ENCODE data around the gene GASK1A. TPM values are rescaled to one million over a fixed set of nuclear protein-coding genes. Genes with fewer than 3 reads are reported as not detected.

The GASK1A gene
- total and polyA plus RNA-seq, 2 of the 8 experiments (the other 6 are each of a cell fraction or from before 2014, with no cell fraction given): 4.7 to 7.9 TPM

GRCh38 chr3:43074482-43074881 lies 95.4 kb downstream of the GASK1A start:
- FAIRE-seq: no peak

More at GRCh38 chr3:43074482-43074881, 95.4 kb downstream of the GASK1A start:
- H3K4me1 ChIP-seq (replicated peaks in 1 of 4; ENCODE audit: control insufficient read depth in 3 of 4, insufficient read depth in 4 of 4, low read length in 3 of 4): no peaks in the 10 kb centered on the region
- H2BK120ac ChIP-seq (replicated peaks; ENCODE audit: low read depth, low read length): no peak overlapping the region
- no peaks in the 10 kb centered on the region for H3K9me3 ChIP-seq (ENCODE audit: insufficient read depth in 2 of 2, low read depth in 1 of 2, low read length in 1 of 2)
- no peaks in the 10 kb centered on the region for H3K79me1 ChIP-seq (ENCODE audit: low read depth, low read length)
- no peak for DNase-seq (ENCODE audit: low read depth in 1 of 2, low spot score in 2 of 2)
- no peaks in the 10 kb centered on the region for H3K79me2 ChIP-seq (ENCODE audit: control insufficient read depth in 1 of 2, insufficient read depth in 2 of 2, low read length in 2 of 2)
- H3K23me2 ChIP-seq (ENCODE audit: low read depth, low read length): no peaks in the 10 kb centered on the region
- no peaks in the 10 kb centered on the region for H3K27me3 ChIP-seq (replicated peaks in 1 of 4; ENCODE audit: control insufficient read depth in 3 of 4, extremely low read depth in 1 of 4, insufficient read depth in 3 of 4, low read length in 3 of 4)
- no peak overlapping the region for H2BK5ac ChIP-seq (ENCODE audit: low read depth, low read length)
- H3K27ac ChIP-seq (ENCODE audit: low read depth, low read length): no peak overlapping the region
- H4K91ac ChIP-seq (replicated peaks; ENCODE audit: insufficient read length, low read length): no peak overlapping the region
- POLR2A ChIA-PET (ENCODE audit: partially characterized antibody): no interaction called here
- CTCF ChIA-PET (ENCODE audit: partially characterized antibody): interaction anchor here (4.5 kb wide), 1 partner anchor 112 kb away, joined by 65 read pairs; no protein-coding TSS in a partner anchor
- H3K4me2 ChIP-seq (ENCODE audit: insufficient read depth in 1 of 2, low read depth in 2 of 2, low read length in 2 of 2): no peak overlapping the region
- H3K9ac ChIP-seq (replicated peaks in 1 of 4; ENCODE audit: extremely low read depth in 1 of 4, low read depth in 3 of 4, low read length in 3 of 4): no peak overlapping the region
- no peak overlapping the region for H3K14ac ChIP-seq (ENCODE audit: insufficient read length)
- no peaks in the 10 kb centered on the region for H3K36me3 ChIP-seq (ENCODE audit: control insufficient read depth in 2 of 4, insufficient read depth in 4 of 4, low read length in 3 of 4)
- H2BK20ac ChIP-seq (ENCODE audit: low read length): no peak overlapping the region
- H4K20me1 ChIP-seq (replicated peaks in 1 of 2; ENCODE audit: control insufficient read depth in 1 of 2, insufficient read depth in 2 of 2, low read length in 2 of 2): no peaks in the 10 kb centered on the region
- 91% methylated on average over 4 of the region's 4 CpGs; no CpG with 5 or more reads in 1 of the 2 experiments for WGBS, 2 experiments (ENCODE audit: extremely low coverage in 1 of 2, insufficient coverage in 1 of 2, insufficient read length in 1 of 2, insufficient replicate concordance in 2 of 2, low coverage in 1 of 2, low lambda C conversion rate in 2 of 2, missing lambda C conversion rate in 1 of 2)
- no peak overlapping the region for H4K8ac ChIP-seq (ENCODE audit: extremely low read depth, insufficient read depth, low read length)
- no peak overlapping the region for H2AK5ac ChIP-seq (ENCODE audit: low read depth, low read length)
- no peak overlapping the region for H2AFZ ChIP-seq (ENCODE audit: low read length)
- H3K23ac ChIP-seq (ENCODE audit: insufficient read length): no peak overlapping the region
- no peak overlapping the region for H3K4me3 ChIP-seq (ENCODE audit: extremely low read depth in 1 of 4, insufficient read depth in 2 of 4, low read depth in 3 of 4, low read length in 4 of 4)
- no peak overlapping the region for H3K56ac ChIP-seq (replicated peaks; ENCODE audit: insufficient read length, low read depth, low read length)
- H2BK12ac ChIP-seq (ENCODE audit: low read depth, low read length): no peak overlapping the region
- H3K18ac ChIP-seq (ENCODE audit: extremely low read depth, low read length): no peak overlapping the region
- no peak overlapping the region for H3K4ac ChIP-seq (replicated peaks; ENCODE audit: insufficient read length, low read depth, low read length)
- TF ChIP-seq BCL11A (IDR thresholded peaks at IDR 0.05; ENCODE audit: low read depth in 2 of 2, low read length in 2 of 2) (no peak), CREB1 (IDR thresholded peaks at IDR 0.05) (no peak), NRF1 (IDR thresholded peaks at IDR 0.05; ENCODE audit: low read depth, low read length) (no peak), TEAD4 (IDR thresholded peaks at IDR 0.05; ENCODE audit: low read depth, low read length) (no peak)
- H4K5ac ChIP-seq (ENCODE audit: insufficient read length, low read depth, low read length): no peak overlapping the region
- H2BK15ac ChIP-seq (ENCODE audit: low read length): no peak overlapping the region
